CD14-positive monocyte (primary cell): ENCODE data around the gene CEBPZ. TPM values are rescaled to one million over a fixed set of nuclear protein-coding genes. Genes with fewer than 3 reads are reported as not detected.

Experiments used
- DNase-seq, 3 donors: peaks; one replicate each; pipeline ENCODE4 v3.0.0-alpha.2; 2011 to 2022
- H2AFZ ChIP-seq: 2 replicates; pipeline ENCODE4 v1.6.0; 2012; ENCODE audit warnings: mild to moderate bottlenecking, low read depth, low read length, inconsistent platforms; ENCODE audit not compliant: insufficient read depth, poor library complexity, severe bottlenecking
- H3K27ac ChIP-seq, 2 donors: 1 replicate in 1 of 2; 2 replicates in 1 of 2; pipeline ENCODE4 v1.5.1; 2012 to 2013; ENCODE audit warnings: low read length in 2 of 2, control low read depth in 1 of 2, inconsistent platforms in 1 of 2, low read depth in 1 of 2, mild to moderate bottlenecking in 1 of 2
- H3K27me3 ChIP-seq, 2 donors: one replicate each; pipeline versions ENCODE4 v1.6.0 to v1.6.1; 2011 to 2013; ENCODE audit warnings: low read length in 2 of 2; ENCODE audit not compliant: control insufficient read depth in 2 of 2, insufficient read depth in 2 of 2
- H3K36me3 ChIP-seq, 2 donors: replicated peaks in 1 of 2; 1 replicate in 1 of 2; 2 replicates in 1 of 2; pipeline versions ENCODE4 v1.5.1 to v1.6.1; 2012 to 2013; ENCODE audit warnings: low read length in 2 of 2, control low read depth in 1 of 2, inconsistent platforms in 1 of 2, mild to moderate bottlenecking in 1 of 2; ENCODE audit not compliant: insufficient read depth in 2 of 2, control insufficient read depth in 1 of 2
- H3K4me1 ChIP-seq, 2 donors: 1 replicate in 1 of 2; 2 replicates in 1 of 2; pipeline versions ENCODE4 v1.5.1 to v1.6.1; 2012 to 2013; ENCODE audit warnings: low read length in 2 of 2, control low read depth in 1 of 2, inconsistent platforms in 1 of 2, mild to moderate bottlenecking in 1 of 2, moderate library complexity in 1 of 2; ENCODE audit not compliant: insufficient read depth in 2 of 2, control insufficient read depth in 1 of 2
- H3K4me2 ChIP-seq: replicated peaks from 2 replicates; pipeline ENCODE3; 2012; ENCODE audit warnings: low read length, moderate library complexity, mild to moderate bottlenecking; ENCODE audit not compliant: poor library complexity, severe bottlenecking; ENCODE audit errors: extremely low read depth
- H3K4me3 ChIP-seq, 3 experiments: fragments of 200-600 bp in 1 of 3; sonication (generic) in 1 of 3; replicated peaks in 1 of 3; 1 replicate in 2 of 3; 2 replicates in 1 of 3; pipeline ENCODE4 v1.5.1; 2011 to 2013; ENCODE audit warnings: low read length in 3 of 3, mild to moderate bottlenecking in 3 of 3, control low read depth in 2 of 3, low read depth in 2 of 3, inconsistent platforms in 1 of 3, moderate library complexity in 1 of 3
- H3K79me2 ChIP-seq: 2 replicates; pipeline ENCODE4 v1.6.0; 2012; ENCODE audit warnings: mild to moderate bottlenecking, control low read depth, inconsistent platforms, low read length, moderate library complexity; ENCODE audit not compliant: insufficient read depth
- H3K9ac ChIP-seq: 2 replicates; pipeline ENCODE4 v1.6.0; 2017; ENCODE audit warnings: low read length, mild to moderate bottlenecking; ENCODE audit not compliant: insufficient read depth, poor library complexity, severe bottlenecking
- H3K9me3 ChIP-seq, 2 donors: replicated peaks in 1 of 2; 1 replicate in 1 of 2; 2 replicates in 1 of 2; pipeline versions ENCODE4 v1.5.1 to v1.6.1; 2012 to 2013; ENCODE audit warnings: low read length in 2 of 2, control low read depth in 1 of 2; ENCODE audit not compliant: control insufficient read depth in 1 of 2, insufficient read depth in 1 of 2
- H4K20me1 ChIP-seq: 2 replicates; pipeline ENCODE4 v1.6.0; 2012; ENCODE audit warnings: mild to moderate bottlenecking, low read length, control low read depth, moderate library complexity; ENCODE audit not compliant: insufficient read depth
- H3K27ac Mint-ChIP-seq, 7 donors: one replicate each; pipeline ENCODE4 v1.8.0; 2020; ENCODE audit warnings: mild to moderate bottlenecking in 7 of 7, mixed read lengths in 7 of 7, moderate library complexity in 6 of 7, inconsistent platforms in 2 of 7
- H3K27me3 Mint-ChIP-seq, 3 donors: one replicate each; pipeline ENCODE4 v1.8.0; 2021 to 2022; ENCODE audit warnings: low read depth in 3 of 3, mild to moderate bottlenecking in 3 of 3, mixed read lengths in 3 of 3, moderate library complexity in 3 of 3, inconsistent platforms in 1 of 3
- H3K36me3 Mint-ChIP-seq, 2 donors: one replicate each; pipeline ENCODE4 v1.8.0; 2020; ENCODE audit warnings: mixed read lengths in 2 of 2, inconsistent platforms in 1 of 2, mild to moderate bottlenecking in 1 of 2
- H3K4me1 Mint-ChIP-seq: one replicate; pipeline ENCODE4 v1.8.0; 2020; ENCODE audit warnings: mild to moderate bottlenecking, mixed read lengths
- H3K4me3 Mint-ChIP-seq, 2 donors: one replicate each; pipeline ENCODE4 v1.8.0; 2020; ENCODE audit warnings: mild to moderate bottlenecking in 2 of 2, mixed read lengths in 2 of 2, moderate library complexity in 1 of 2
- H3K9me3 Mint-ChIP-seq, 7 donors: one replicate each; pipeline ENCODE4 v1.8.0; 2020 to 2022; ENCODE audit warnings: mixed read lengths in 7 of 7, mild to moderate bottlenecking in 6 of 7, moderate library complexity in 6 of 7, inconsistent platforms in 2 of 7
- WGBS: methylation state at CpG from one replicate; pipeline ENCODE4 v1.1.5; 2013; ENCODE audit warnings: missing lambda C conversion rate; ENCODE audit not compliant: insufficient coverage; 5-methylcytosine and 5-hydroxymethylcytosine counted together
- intact Hi-C, 2 donors: fragments of 100-400 bp; cut with micrococcal nuclease; formaldehyde crosslinking; loops; one replicate each; pipeline versions ENCODE4 v1.15.0 to v1.15.1; 2023
- polyA plus RNA-seq, 3 donors: library from polyadenylated mRNA; depleted of rRNA in 1 of 3; unstranded in 2 of 3; stranded (reverse) in 1 of 3; fragments of 300-500 nt in 2 of 3; fragments of >200 nt in 1 of 3; fragmentation: Illumina TruSeq in 2 of 3; gene quantifications; 1 replicate in 2 of 3; 2 replicates in 1 of 3; pipeline ENCODE4 v1.2.3, GENCODE V29; 2012 to 2021
- TF ChIP-seq, protein P1 (sequence below): fragments of 200-600 bp; IDR thresholded peaks from one replicate; pipeline ENCODE4 v1.8.0; 2022; ENCODE audit warnings: antibody characterized with exemption, mild to moderate bottlenecking

Gene CEBPZ
- polyA plus RNA-seq, 3 donors = 5.7 to 11.2 (median 11.1) TPM

DNA sequence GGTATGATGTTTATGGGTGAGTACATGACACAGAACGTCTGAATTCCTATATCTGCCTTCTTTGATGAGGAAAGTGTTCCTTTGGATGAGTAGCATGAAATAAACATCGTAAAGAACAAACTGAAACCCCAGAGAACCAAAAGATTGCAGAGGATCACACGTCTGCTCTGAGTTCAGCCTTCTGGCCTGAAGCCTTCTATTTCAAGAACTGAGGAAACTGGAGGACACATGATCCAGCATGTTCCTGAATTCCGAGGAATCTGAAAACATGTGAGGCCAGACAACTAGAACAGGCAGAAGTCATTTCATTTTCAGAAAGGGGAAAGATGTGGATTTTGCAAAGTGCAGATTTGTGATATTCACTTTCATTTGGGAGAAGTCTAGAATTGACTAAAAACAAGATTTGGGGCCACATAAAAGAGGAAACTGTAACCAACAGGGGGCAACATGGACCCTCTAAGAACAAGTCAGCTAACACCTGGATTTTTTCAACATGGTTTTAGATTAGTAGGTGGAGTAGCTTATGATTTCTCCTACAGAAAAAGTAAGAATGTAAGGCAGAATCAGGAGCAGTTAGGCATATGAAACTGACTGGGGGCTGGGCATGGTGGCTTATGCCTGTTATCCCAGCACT, 51.3 kb downstream of the CEBPZ start:
- Histone ChIP-seq H3K4me3 (no peak overlapping the region), H4K20me1 (no peaks in the 10 kb centered on the region), H3K9me3 (no peaks in the 10 kb centered on the region), H2AFZ (no peak overlapping the region), H3K27me3 (no peaks in the 10 kb centered on the region), H3K4me2 (no peak overlapping the region), H3K36me3 (no peaks in the 10 kb centered on the region), H3K79me2 (no peaks in the 10 kb centered on the region), H3K9ac (no peak overlapping the region), H3K4me1 (no peaks in the 10 kb centered on the region), H3K27ac (no peak overlapping the region)
- H3K9me3 Mint-ChIP-seq = no peaks in the 10 kb centered on the region
- TF ChIP-seq, protein P1, sequence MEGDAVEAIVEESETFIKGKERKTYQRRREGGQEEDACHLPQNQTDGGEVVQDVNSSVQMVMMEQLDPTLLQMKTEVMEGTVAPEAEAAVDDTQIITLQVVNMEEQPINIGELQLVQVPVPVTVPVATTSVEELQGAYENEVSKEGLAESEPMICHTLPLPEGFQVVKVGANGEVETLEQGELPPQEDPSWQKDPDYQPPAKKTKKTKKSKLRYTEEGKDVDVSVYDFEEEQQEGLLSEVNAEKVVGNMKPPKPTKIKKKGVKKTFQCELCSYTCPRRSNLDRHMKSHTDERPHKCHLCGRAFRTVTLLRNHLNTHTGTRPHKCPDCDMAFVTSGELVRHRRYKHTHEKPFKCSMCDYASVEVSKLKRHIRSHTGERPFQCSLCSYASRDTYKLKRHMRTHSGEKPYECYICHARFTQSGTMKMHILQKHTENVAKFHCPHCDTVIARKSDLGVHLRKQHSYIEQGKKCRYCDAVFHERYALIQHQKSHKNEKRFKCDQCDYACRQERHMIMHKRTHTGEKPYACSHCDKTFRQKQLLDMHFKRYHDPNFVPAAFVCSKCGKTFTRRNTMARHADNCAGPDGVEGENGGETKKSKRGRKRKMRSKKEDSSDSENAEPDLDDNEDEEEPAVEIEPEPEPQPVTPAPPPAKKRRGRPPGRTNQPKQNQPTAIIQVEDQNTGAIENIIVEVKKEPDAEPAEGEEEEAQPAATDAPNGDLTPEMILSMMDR = no peak
- H3K27me3 Mint-ChIP-seq = peaks cover 2 to 10% (median 6%) of the 10 kb centered on the region in 3 donors
- H3K27ac Mint-ChIP-seq = no peak overlapping the region
- H3K4me1 Mint-ChIP-seq = no peaks in the 10 kb centered on the region
- no peak overlapping the region for H3K4me3 Mint-ChIP-seq
- no peaks in the 10 kb centered on the region for H3K36me3 Mint-ChIP-seq
- 71% methylated on average over 4 of the region's 4 CpGs for WGBS
- intact Hi-C loops = no loop called here
- no peak for DNase-seq

DNA sequence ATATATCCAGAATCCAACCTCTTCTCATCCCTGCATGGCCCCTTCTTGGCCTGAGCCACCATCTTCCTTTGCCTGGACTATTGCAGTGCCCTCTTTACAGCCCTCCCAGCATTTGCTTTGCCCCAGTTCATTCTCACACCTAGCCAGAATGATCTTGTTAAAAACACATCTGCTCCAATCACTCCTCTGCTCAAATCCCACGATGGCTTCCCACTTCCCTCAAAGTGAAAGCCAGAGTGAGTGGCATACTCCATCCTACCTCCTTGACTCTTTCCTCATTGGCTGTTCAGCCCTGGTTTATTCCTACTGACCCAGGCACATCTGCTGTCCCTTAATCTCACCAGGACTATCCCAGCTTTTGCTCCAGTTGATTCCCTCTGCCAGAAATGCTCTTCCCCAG, 57.7 kb downstream of the CEBPZ start:
- WGBS = 80% methylated on average over 1 of the region's 1 CpG
- intact Hi-C loops = no loop called here
- no peak overlapping the region for H3K4me3 ChIP-seq
- Mint-ChIP-seq H3K36me3 (no peaks in the 10 kb centered on the region), H3K4me3 (no peak overlapping the region), H3K9me3 (no peaks in the 10 kb centered on the region), H3K27ac (no peak overlapping the region), H3K27me3 (peaks cover 0 to 2% (median under 1%) of the 10 kb centered on the region in 3 donors), H3K4me1 (no peaks in the 10 kb centered on the region)
- DNase-seq = no peak
- H3K27me3 ChIP-seq = no peaks in the 10 kb centered on the region
- H3K27ac ChIP-seq = no peak overlapping the region
- H4K20me1 ChIP-seq = no peaks in the 10 kb centered on the region
- no peaks in the 10 kb centered on the region for H3K79me2 ChIP-seq
- TF ChIP-seq, protein P1 = no peak
- H2AFZ ChIP-seq = no peak overlapping the region
- no peaks in the 10 kb centered on the region for H3K9me3 ChIP-seq
- no peaks in the 10 kb centered on the region for H3K36me3 ChIP-seq
- H3K4me1 ChIP-seq = no peaks in the 10 kb centered on the region
- no peak overlapping the region for H3K9ac ChIP-seq
- no peak overlapping the region for H3K4me2 ChIP-seq
